ENCODE data around the gene THAP11. TPM values are rescaled to one million over a fixed set of nuclear protein-coding genes. Genes with fewer than 3 reads are reported as not detected.

The THAP11 gene
- total and polyA plus RNA-seq, 2 of the 13 experiments (the other 11 are each of a cell fraction or from before 2014, with no cell fraction given): 44.2 to 53.4 TPM

GRCh38 chr16:67883146-67883871 lies 41.2 kb downstream of the THAP11 start (continued):
- TF ChIP-seq, protein P1, sequence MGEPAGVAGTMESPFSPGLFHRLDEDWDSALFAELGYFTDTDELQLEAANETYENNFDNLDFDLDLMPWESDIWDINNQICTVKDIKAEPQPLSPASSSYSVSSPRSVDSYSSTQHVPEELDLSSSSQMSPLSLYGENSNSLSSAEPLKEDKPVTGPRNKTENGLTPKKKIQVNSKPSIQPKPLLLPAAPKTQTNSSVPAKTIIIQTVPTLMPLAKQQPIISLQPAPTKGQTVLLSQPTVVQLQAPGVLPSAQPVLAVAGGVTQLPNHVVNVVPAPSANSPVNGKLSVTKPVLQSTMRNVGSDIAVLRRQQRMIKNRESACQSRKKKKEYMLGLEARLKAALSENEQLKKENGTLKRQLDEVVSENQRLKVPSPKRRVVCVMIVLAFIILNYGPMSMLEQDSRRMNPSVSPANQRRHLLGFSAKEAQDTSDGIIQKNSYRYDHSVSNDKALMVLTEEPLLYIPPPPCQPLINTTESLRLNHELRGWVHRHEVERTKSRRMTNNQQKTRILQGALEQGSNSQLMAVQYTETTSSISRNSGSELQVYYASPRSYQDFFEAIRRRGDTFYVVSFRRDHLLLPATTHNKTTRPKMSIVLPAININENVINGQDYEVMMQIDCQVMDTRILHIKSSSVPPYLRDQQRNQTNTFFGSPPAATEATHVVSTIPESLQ (CRISPR knock-in tag; conservative IDR thresholded peaks at IDR 0.05): no peak
- TF ChIP-seq ZBTB38 (CRISPR knock-in tag; IDR thresholded peaks at IDR 0.05) (peak; percentile 4; the same call in 1 of the 2 replicates), PRDM4 (CRISPR knock-in tag; IDR thresholded peaks at IDR 0.05; ENCODE audit: borderline replicate concordance) (no peak), PITX1 (CRISPR knock-in tag; IDR thresholded peaks at IDR 0.05) (0 out of 2 replicates have a peak, but pooled peaks have one; percentile 32), MAFF (IDR thresholded peaks at IDR 0.05; ENCODE audit: low read depth, low read length) (no peak), ZNF234 (CRISPR knock-in tag; conservative IDR thresholded peaks at IDR 0.05) (no peak), ZNF709 (CRISPR knock-in tag; IDR thresholded peaks at IDR 0.05) (no peak), KLF6 (CRISPR knock-in tag; IDR thresholded peaks at IDR 0.05) (no peak), ZBTB20 (CRISPR knock-in tag; IDR thresholded peaks at IDR 0.05; ENCODE audit: borderline replicate concordance, low read depth) (no peak), ZBTB8A (CRISPR knock-in tag; IDR thresholded peaks at IDR 0.05; ENCODE audit: borderline replicate concordance, low read depth) (no peak), HDAC6 (IDR thresholded peaks at IDR 0.05; ENCODE audit: low read depth, low read length) (no peak), RELA (CRISPR knock-in tag; IDR thresholded peaks at IDR 0.05) (no peak), ZNF879 (CRISPR knock-in tag; IDR thresholded peaks at IDR 0.05) (no peak), ERF (CRISPR knock-in tag; IDR thresholded peaks at IDR 0.05) (no peak), ASH2L (IDR thresholded peaks at IDR 0.05; ENCODE audit: insufficient read length, low read depth, low read length) (no peak), ATF7 (IDR thresholded peaks at IDR 0.05) (no peak), ATF7 (CRISPR knock-in tag; IDR thresholded peaks at IDR 0.05) (no peak), GZF1 (CRISPR knock-in tag; IDR thresholded peaks at IDR 0.05) (peak; percentile 60; the same call in 1 of the 2 replicates), POLR2A (IDR thresholded peaks at IDR 0.05; ENCODE audit: insufficient read depth in 1 of 2, low read depth in 2 of 2, low read length in 2 of 2) (peak in 1 of 2 experiments; percentile 34; a peak in 1 of 4 replicates), MTF2 (CRISPR knock-in tag; IDR thresholded peaks at IDR 0.05; ENCODE audit: borderline replicate concordance) (no peak), GLI4 (CRISPR knock-in tag; IDR thresholded peaks at IDR 0.05; ENCODE audit: borderline replicate concordance) (0 out of 2 replicates have a peak, but pooled peaks have one; percentile 47), NFYB (CRISPR knock-in tag; IDR thresholded peaks at IDR 0.05) (no peak)
- TF ChIP-seq, protein P2, sequence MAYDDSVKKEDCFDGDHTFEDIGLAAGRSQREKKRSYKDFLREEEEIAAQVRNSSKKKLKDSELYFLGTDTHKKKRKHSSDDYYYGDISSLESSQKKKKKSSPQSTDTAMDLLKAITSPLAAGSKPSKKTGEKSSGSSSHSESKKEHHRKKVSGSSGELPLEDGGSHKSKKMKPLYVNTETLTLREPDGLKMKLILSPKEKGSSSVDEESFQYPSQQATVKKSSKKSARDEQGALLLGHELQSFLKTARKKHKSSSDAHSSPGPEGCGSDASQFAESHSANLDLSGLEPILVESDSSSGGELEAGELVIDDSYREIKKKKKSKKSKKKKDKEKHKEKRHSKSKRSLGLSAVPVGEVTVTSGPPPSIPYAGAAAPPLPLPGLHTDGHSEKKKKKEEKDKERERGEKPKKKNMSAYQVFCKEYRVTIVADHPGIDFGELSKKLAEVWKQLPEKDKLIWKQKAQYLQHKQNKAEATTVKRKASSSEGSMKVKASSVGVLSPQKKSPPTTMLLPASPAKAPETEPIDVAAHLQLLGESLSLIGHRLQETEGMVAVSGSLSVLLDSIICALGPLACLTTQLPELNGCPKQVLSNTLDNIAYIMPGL (CRISPR knock-in tag; IDR thresholded peaks at IDR 0.05; ENCODE audit: borderline replicate concordance in 1 of 2, low read depth in 1 of 2): peak in 1 of 2 experiments; percentile 40; a peak in 2 of 4 replicates
- TF ChIP-seq, protein P3, sequence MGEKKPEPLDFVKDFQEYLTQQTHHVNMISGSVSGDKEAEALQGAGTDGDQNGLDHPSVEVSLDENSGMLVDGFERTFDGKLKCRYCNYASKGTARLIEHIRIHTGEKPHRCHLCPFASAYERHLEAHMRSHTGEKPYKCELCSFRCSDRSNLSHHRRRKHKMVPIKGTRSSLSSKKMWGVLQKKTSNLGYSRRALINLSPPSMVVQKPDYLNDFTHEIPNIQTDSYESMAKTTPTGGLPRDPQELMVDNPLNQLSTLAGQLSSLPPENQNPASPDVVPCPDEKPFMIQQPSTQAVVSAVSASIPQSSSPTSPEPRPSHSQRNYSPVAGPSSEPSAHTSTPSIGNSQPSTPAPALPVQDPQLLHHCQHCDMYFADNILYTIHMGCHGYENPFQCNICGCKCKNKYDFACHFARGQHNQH (CRISPR knock-in tag; IDR thresholded peaks at IDR 0.05): no peak

All from HepG2 (cell line).